Measurements from ENCODE around the gene C10orf53.

- TF ChIP-seq CTCF (IDR thresholded peaks at IDR 0.05 in 2 of 3, conservative IDR thresholded peaks at IDR 0.05 in 1 of 3; ENCODE audit: control insufficient read depth in 2 of 3, extremely low read depth in 1 of 3, insufficient read depth in 1 of 3, low read depth in 3 of 3, low read length in 3 of 3) (no peak), HDAC6 (IDR thresholded peaks at IDR 0.05; ENCODE audit: unreplicated experiment) (no peak), SRF (IDR thresholded peaks at IDR 0.05; ENCODE audit: low read depth in 2 of 2, low read length in 2 of 2) (no peak), BHLHE40 (IDR thresholded peaks at IDR 0.05; ENCODE audit: borderline replicate concordance in 1 of 2, low read depth in 2 of 2, low read length in 1 of 2) (no peak), RBBP5 (conservative IDR thresholded peaks at IDR 0.05) (no peak), MXI1 (IDR thresholded peaks at IDR 0.05; ENCODE audit: low read depth, low read length) (no peak), YBX1 (IDR thresholded peaks at IDR 0.05) (no peak), POLR2AphosphoS5 (IDR thresholded peaks at IDR 0.05; ENCODE audit: low read length) (no peak), MAX (IDR thresholded peaks at IDR 0.05; ENCODE audit: low read depth, low read length) (no peak)
Measured at GRCh38 chr10:49713266-49713665, 33.8 kb downstream of the C10orf53 start.

All from GM12878 (cell line).